DOHH2 (cell line): Measurements from ENCODE around the gene RABL3.

Source experiments
- CTCF ChIP-seq: fragments of 200-600 bp; sonication (generic); IDR thresholded peaks from one replicate; pipeline ENCODE4 v1.5.1; 2014; ENCODE audit warnings: antibody characterized with exemption, mild to moderate bottlenecking, low read depth, low read length; ENCODE audit not compliant: poor library complexity, severe bottlenecking
- EZH2phosphoT487 ChIP-seq: fragments of 200-600 bp; sonication (generic); IDR thresholded peaks from 2 replicates; pipeline ENCODE4 v1.6.1; 2017; ENCODE audit warnings: borderline replicate concordance, mild to moderate bottlenecking, antibody characterized with exemption, low read length, moderate library complexity, mixed read lengths

GRCh38 chr3:120706950-120707349 lies 35.4 kb downstream of the RABL3 start:
- no peak for TF ChIP-seq EZH2phosphoT487
- TF ChIP-seq CTCF = no peak
